SK-N-SH (cell line): ENCODE measurements around the gene FOXP1.

Experiments used
- CHD2 ChIP-seq: fragments of 150-350 bp; IDR thresholded peaks from 2 replicates; pipeline ENCODE4 v1.6.1; 2018; ENCODE audit warnings: low read length; ENCODE audit not compliant: partially characterized antibody
- CTCF ChIP-seq: fragments of 200-600 bp; sonication (generic); IDR thresholded peaks from 2 replicates; pipeline ENCODE4 v1.6.1; 2017; ENCODE audit warnings: antibody characterized with exemption, mild to moderate bottlenecking, moderate library complexity
- EP300 ChIP-seq, 2 experiments: IDR thresholded peaks; 2 replicates each; pipeline versions ENCODE4 v1.4.0 to v1.6.1; 2012; ENCODE audit warnings: borderline replicate concordance in 1 of 2, low read depth in 1 of 2, low read length in 1 of 2
- EZH2phosphoT487 ChIP-seq: fragments of 200-600 bp; sonication (generic); IDR thresholded peaks from 2 replicates; pipeline ENCODE4 v1.6.1; 2017; ENCODE audit warnings: low read depth, mixed run types, mild to moderate bottlenecking, antibody characterized with exemption, moderate library complexity, borderline replicate concordance
- JUND ChIP-seq: IDR thresholded peaks from 2 replicates; pipeline ENCODE4 v1.4.0; 2012
- MAX ChIP-seq: IDR thresholded peaks from 2 replicates; pipeline ENCODE4 v1.4.0; 2012; ENCODE audit warnings: low read depth
- RAD21 ChIP-seq: IDR thresholded peaks from 2 replicates; pipeline ENCODE4 v1.6.1; 2012; ENCODE audit warnings: mild to moderate bottlenecking, low read length
- RXRA ChIP-seq: IDR thresholded peaks from 2 replicates; pipeline ENCODE4 v1.4.0; 2012; ENCODE audit warnings: low read depth, mild to moderate bottlenecking, borderline replicate concordance
- TAF1 ChIP-seq: IDR thresholded peaks from 2 replicates; pipeline ENCODE4 v1.6.1; 2012; ENCODE audit warnings: low read depth, mild to moderate bottlenecking, low read length, moderate library complexity, borderline replicate concordance
- TEAD4 ChIP-seq: IDR thresholded peaks from 2 replicates; pipeline ENCODE4 v1.4.0; 2012; ENCODE audit warnings: mild to moderate bottlenecking, borderline replicate concordance; ENCODE audit not compliant: insufficient read depth
- USF2 ChIP-seq: fragments of 150-350 bp; IDR thresholded peaks from 2 replicates; pipeline ENCODE4 v1.6.1; 2017; ENCODE audit warnings: antibody characterized with exemption, low read length, low read depth, borderline replicate concordance
- ZBTB33 ChIP-seq: IDR thresholded peaks from 2 replicates; pipeline ENCODE4 v1.4.0; 2012; ENCODE audit warnings: low read depth, borderline replicate concordance

GRCh38 chr3:71370467-71370866 lies 213.1 kb downstream of the FOXP1 start:
- TF ChIP-seq TEAD4 (no peak), CTCF (no peak), RAD21 (no peak), MAX (no peak), JUND (no peak), TAF1 (no peak), CHD2 (no peak), ZBTB33 (no peak), USF2 (no peak), RXRA (no peak), EP300 (IDR thresholded peaks at IDR 0.05; ENCODE audit: borderline replicate concordance in 1 of 2, low read depth in 1 of 2, low read length in 1 of 2) (no peak), EZH2phosphoT487 (no peak)
